Measurements from ENCODE around the gene MPL. TPM values are rescaled to one million over a fixed set of nuclear protein-coding genes. Genes with fewer than 3 reads are reported as not detected.

The MPL gene
- total RNA-seq, 4 donors from 2014 or later = not detected

- Histone ChIP-seq H3K4me1 (no peaks in the 10 kb centered on the region), H3K27me3 (no peaks in the 10 kb centered on the region), H3K36me3 (no peaks in the 10 kb centered on the region), H3K9me3 (no peaks in the 10 kb centered on the region), H3K4me3 (peak overlapping the region in 2 of 4 donors; percentile 48 to 54), H3K27ac (peak overlapping the region in 3 of 4 donors; percentile 74 to 81 (median 75))
- in situ Hi-C loops (cut with MboI; ENCODE audit: low sequenced_read_pairs in 4 of 4) = no loop called here
- ATAC-seq = no peak
- no peak for TF ChIP-seq POLR2A (IDR thresholded peaks at IDR 0.05)
- TF ChIP-seq, protein P1, sequence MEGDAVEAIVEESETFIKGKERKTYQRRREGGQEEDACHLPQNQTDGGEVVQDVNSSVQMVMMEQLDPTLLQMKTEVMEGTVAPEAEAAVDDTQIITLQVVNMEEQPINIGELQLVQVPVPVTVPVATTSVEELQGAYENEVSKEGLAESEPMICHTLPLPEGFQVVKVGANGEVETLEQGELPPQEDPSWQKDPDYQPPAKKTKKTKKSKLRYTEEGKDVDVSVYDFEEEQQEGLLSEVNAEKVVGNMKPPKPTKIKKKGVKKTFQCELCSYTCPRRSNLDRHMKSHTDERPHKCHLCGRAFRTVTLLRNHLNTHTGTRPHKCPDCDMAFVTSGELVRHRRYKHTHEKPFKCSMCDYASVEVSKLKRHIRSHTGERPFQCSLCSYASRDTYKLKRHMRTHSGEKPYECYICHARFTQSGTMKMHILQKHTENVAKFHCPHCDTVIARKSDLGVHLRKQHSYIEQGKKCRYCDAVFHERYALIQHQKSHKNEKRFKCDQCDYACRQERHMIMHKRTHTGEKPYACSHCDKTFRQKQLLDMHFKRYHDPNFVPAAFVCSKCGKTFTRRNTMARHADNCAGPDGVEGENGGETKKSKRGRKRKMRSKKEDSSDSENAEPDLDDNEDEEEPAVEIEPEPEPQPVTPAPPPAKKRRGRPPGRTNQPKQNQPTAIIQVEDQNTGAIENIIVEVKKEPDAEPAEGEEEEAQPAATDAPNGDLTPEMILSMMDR (IDR thresholded peaks at IDR 0.05 in 4 of 5, conservative IDR thresholded peaks at IDR 0.05 in 1 of 5) = no peak
- intact Hi-C loops (cut with DNase I; ENCODE audit: low total_unique reads) = loop anchor here (5.0 kb wide), 1 partner anchor 68 kb away; no protein-coding TSS in a partner anchor
- no peak for DNase-seq
Measured at GRCh38 chr1:43304771-43305300, 32.8 kb upstream of the MPL start.

DNA sequence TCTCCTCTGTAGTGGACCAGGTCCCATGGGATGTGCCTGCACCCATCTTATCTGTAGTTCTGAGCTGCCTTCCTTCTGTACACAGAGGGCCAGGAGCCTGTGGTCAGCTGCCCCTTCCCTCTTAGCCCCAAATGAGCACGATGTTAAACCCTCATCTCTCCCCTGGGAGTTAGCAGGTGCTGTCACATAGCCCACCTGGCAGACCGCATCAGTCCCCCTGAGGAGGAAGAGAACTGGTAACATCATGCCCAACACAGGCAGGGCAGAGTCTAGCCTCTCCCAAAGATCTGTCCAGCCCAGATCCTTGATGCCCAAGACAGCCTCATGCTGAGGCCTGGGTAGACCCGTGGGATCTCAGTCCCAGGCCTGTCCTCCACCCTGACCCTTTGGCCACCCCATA, 32.2 kb upstream of the MPL start:
- DNase-seq = no peak
- intact Hi-C loops (cut with DNase I; ENCODE audit: low total_unique reads) (no loop called here), in situ Hi-C loops (cut with MboI; ENCODE audit: low sequenced_read_pairs in 4 of 4) (no loop called here)
- TF ChIP-seq, protein P1 (IDR thresholded peaks at IDR 0.05 in 4 of 5, conservative IDR thresholded peaks at IDR 0.05 in 1 of 5) = no peak
- no peak for TF ChIP-seq POLR2A (IDR thresholded peaks at IDR 0.05)
- Histone ChIP-seq H3K27me3 (no peaks in the 10 kb centered on the region), H3K4me1 (no peaks in the 10 kb centered on the region), H3K27ac (peak overlapping the region in 2 of 4 donors; percentile 14 to 81), H3K4me3 (no peak overlapping the region), H3K36me3 (no peaks in the 10 kb centered on the region), H3K9me3 (no peaks in the 10 kb centered on the region)
- no peak for ATAC-seq

DNA sequence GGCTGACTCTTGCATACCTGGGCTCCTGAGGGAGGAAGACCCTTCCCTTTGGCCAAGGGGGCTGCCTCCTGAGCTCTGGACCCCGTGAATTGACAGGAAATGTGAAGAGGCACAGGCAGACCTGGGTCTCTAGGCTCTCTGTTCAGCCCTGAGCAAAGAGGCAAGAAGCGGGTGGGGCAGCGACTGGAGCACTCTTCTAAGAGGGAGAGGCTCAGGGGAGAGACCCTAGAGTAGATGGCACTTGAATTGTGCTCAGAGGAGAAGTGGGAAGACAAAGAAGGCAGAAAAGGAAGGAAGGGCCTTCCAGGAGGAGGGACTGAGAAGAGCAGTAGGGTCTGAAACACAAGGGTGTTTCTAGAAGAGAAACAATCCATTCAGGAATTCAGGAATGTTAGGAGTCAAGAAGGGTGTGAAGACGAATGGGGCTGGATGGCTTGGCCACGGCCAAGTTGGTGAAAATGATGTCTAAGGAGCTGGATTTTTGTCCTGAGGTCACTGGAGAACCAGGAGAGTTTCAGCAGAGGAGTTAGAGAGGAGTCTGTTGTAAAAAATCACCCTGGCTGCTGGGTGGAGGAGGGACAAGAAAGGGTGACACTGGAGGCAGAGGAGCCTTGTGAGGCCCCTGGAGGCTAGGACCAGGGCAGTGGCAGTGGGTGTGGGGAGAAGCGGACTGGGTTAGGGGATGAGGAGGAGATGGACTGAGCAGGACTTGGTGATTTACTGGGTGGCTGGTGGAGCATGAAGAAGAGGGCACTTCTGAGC, 31.5 kb upstream of the MPL start:
- Histone ChIP-seq H3K4me3 (no peak overlapping the region), H3K27ac (peak overlapping the region in 2 of 4 donors; percentile 14 to 81), H3K27me3 (no peaks in the 10 kb centered on the region), H3K36me3 (no peaks in the 10 kb centered on the region), H3K4me1 (no peaks in the 10 kb centered on the region), H3K9me3 (no peaks in the 10 kb centered on the region)
- TF ChIP-seq POLR2A (IDR thresholded peaks at IDR 0.05) = no peak
- TF ChIP-seq, protein P1 (IDR thresholded peaks at IDR 0.05 in 4 of 5, conservative IDR thresholded peaks at IDR 0.05 in 1 of 5) = no peak
- no peak for DNase-seq
- in situ Hi-C loops (cut with MboI; ENCODE audit: low sequenced_read_pairs in 4 of 4) (no loop called here), intact Hi-C loops (cut with DNase I; ENCODE audit: low total_unique reads) (no loop called here)
- ATAC-seq = no peak

DNA sequence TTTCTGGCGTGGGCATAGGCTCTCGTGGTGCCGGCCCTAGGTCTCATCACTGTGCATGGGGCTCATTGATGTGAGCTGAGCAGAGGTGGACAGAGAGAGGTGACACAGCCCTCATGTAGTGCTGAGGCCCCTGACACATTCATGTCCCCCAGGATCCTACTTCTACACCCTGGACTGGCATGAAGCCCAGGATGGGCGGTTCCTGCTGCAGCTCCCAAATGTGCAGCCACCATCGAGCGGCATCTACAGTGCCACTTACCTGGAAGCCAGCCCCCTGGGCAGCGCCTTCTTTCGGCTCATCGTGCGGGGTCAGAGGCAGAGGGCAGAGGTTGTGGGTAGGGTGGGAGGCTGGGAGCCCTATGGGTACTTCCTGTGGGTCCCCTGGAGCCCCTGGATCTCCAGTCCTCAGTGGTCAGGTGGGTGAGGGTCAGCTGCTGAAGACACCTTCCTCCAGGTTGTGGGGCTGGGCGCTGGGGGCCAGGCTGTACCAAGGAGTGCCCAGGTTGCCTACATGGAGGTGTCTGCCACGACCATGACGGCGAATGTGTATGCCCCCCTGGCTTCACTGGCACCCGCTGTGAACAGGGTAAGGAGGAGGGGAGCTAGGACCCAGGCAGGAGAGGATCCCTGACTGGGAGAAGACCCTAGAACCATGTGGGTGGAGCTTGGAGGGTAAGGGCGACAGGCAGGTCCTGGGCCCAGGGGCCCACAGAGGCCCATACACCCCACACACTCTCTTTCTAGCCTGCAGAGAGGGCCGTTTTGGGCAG, 30.7 kb upstream of the MPL start:
- Histone ChIP-seq H3K9me3 (no peaks in the 10 kb centered on the region), H3K27me3 (no peaks in the 10 kb centered on the region), H3K27ac (no peak overlapping the region), H3K4me3 (no peak overlapping the region), H3K36me3 (no peaks in the 10 kb centered on the region), H3K4me1 (no peaks in the 10 kb centered on the region)
- ATAC-seq (no peak), DNase-seq (no peak)
- TF ChIP-seq, protein P1 (IDR thresholded peaks at IDR 0.05 in 4 of 5, conservative IDR thresholded peaks at IDR 0.05 in 1 of 5) = no peak
- no peak for TF ChIP-seq POLR2A (IDR thresholded peaks at IDR 0.05)
- in situ Hi-C loops (cut with MboI; ENCODE audit: low sequenced_read_pairs in 4 of 4) = no loop called here
- intact Hi-C loops (cut with DNase I; ENCODE audit: low total_unique reads) = no loop called here

Data from gastrocnemius medialis (tissue), 4 donors.